IMR-90 (cell line): ENCODE results near the gene MAP4. TPM values are rescaled to one million over a fixed set of nuclear protein-coding genes. Genes with fewer than 3 reads are reported as not detected.
A peak's percentile ranks its signal among the peaks of the same experiment; 100 is the strongest.

Experiments
- ATAC-seq: fragments of 200-7000 bp; cut with Tn5 transposase; 2 replicates; pipeline ENCODE4 v1.9.1; 2020; ENCODE audit warnings: low read depth, mild to moderate bottlenecking, moderate library complexity
- BruUV-seq: library from RNA; stranded (reverse); fragments of 400-500 nt; replicated peaks from 2 replicates; lab custom pipeline; 2021; lab: Mats Ljungman, UMichigan
- CTCF ChIA-PET: fragments of 300-600 bp; formaldehyde crosslinking; extraction: SDS; loops from one replicate; lab custom pipeline; 2021; ENCODE audit warnings: antibody characterized with exemption; lab: Yijun Ruan, JAX
- POLR2A ChIA-PET: fragments of 300-600 bp; sonication (Branson Sonifier 250); formaldehyde crosslinking; loops from one replicate; lab custom pipeline; 2022; ENCODE audit warnings: antibody characterized with exemption; ENCODE audit not compliant: unreplicated experiment; lab: Charles Lee
- DNase-seq: peaks from one replicate; pipeline ENCODE4 v3.0.0; 2013
- H2AFZ ChIP-seq: replicated peaks from 2 replicates; pipeline ENCODE3; 2013; ENCODE audit warnings: low read length, mild to moderate bottlenecking; ENCODE audit not compliant: poor library complexity
- H2AK5ac ChIP-seq: 2 replicates; pipeline ENCODE4 v1.6.1; 2013; ENCODE audit warnings: low read depth, low read length, inconsistent platforms
- H2AK9ac ChIP-seq: replicated peaks from 2 replicates; pipeline ENCODE3; 2013; ENCODE audit warnings: mild to moderate bottlenecking, low read depth, low read length, moderate library complexity; ENCODE audit not compliant: poor library complexity
- H2BK120ac ChIP-seq: 2 replicates; pipeline ENCODE4 v1.6.1; 2013; ENCODE audit warnings: low read depth, low read length, inconsistent platforms
- H2BK15ac ChIP-seq: 3 replicates; pipeline ENCODE4 v1.6.1; 2013; ENCODE audit warnings: low read depth, low read length, inconsistent platforms
- H2BK20ac ChIP-seq: 2 replicates; pipeline ENCODE4 v1.6.1; 2013; ENCODE audit warnings: low read depth, mild to moderate bottlenecking, inconsistent platforms, low read length, moderate library complexity
- H2BK5ac ChIP-seq: 2 replicates; pipeline ENCODE4 v1.6.1; 2013; ENCODE audit warnings: mild to moderate bottlenecking, low read depth, low read length, inconsistent platforms; ENCODE audit not compliant: poor library complexity, severe bottlenecking
- H3K14ac ChIP-seq: replicated peaks from 2 replicates; pipeline ENCODE4 v1.6.1; 2013; ENCODE audit warnings: low read depth, low read length, inconsistent platforms
- H3K18ac ChIP-seq: 2 replicates; pipeline ENCODE4 v1.6.1; 2013; ENCODE audit warnings: low read depth, low read length, control low read depth
- H3K23ac ChIP-seq: 2 replicates; pipeline ENCODE4 v1.6.1; 2013; ENCODE audit warnings: low read depth, low read length, inconsistent platforms
- H3K27ac ChIP-seq: 2 replicates; pipeline ENCODE4 v1.5.1; 2013; ENCODE audit warnings: mild to moderate bottlenecking, control low read depth, low read length; ENCODE audit not compliant: insufficient read depth
- H3K27me3 ChIP-seq: 2 replicates; pipeline ENCODE4 v1.6.1; 2013; ENCODE audit warnings: low read length; ENCODE audit not compliant: control insufficient read depth, insufficient read depth
- H3K36me3 ChIP-seq: 2 replicates; pipeline ENCODE4 v1.6.1; 2013; ENCODE audit warnings: low read length, mixed read lengths; ENCODE audit not compliant: control insufficient read depth, insufficient read depth
- H3K4ac ChIP-seq: 2 replicates; pipeline ENCODE4 v1.6.1; 2013; ENCODE audit warnings: low read depth, low read length, inconsistent platforms
- H3K4me1 ChIP-seq: 2 replicates; pipeline ENCODE4 v1.6.1; 2013; ENCODE audit warnings: low read length, mixed read lengths; ENCODE audit not compliant: control insufficient read depth, insufficient read depth
- H3K4me2 ChIP-seq: 2 replicates; pipeline ENCODE4 v1.6.1; 2013; ENCODE audit warnings: low read depth, mild to moderate bottlenecking, control low read depth, low read length, moderate library complexity
- H3K4me3 ChIP-seq: 2 replicates; pipeline ENCODE4 v1.5.1; 2013; ENCODE audit warnings: low read depth, mild to moderate bottlenecking, control low read depth, low read length, moderate library complexity; ENCODE audit not compliant: insufficient read depth
- H3K56ac ChIP-seq: 2 replicates; pipeline ENCODE4 v1.6.1; 2013; ENCODE audit warnings: low read length, inconsistent platforms; ENCODE audit not compliant: insufficient read depth; ENCODE audit errors: extremely low read depth
- H3K79me1 ChIP-seq, 2 experiments: 2 replicates each; pipeline ENCODE4 v1.6.1; 2013; ENCODE audit warnings: low read length in 2 of 2, inconsistent platforms in 1 of 2, low read depth in 1 of 2
- H3K9ac ChIP-seq: 2 replicates; pipeline ENCODE4 v1.6.1; 2013; ENCODE audit warnings: low read depth, low read length, control low read depth
- H3K9me1 ChIP-seq: 2 replicates; pipeline ENCODE4 v1.6.1; 2013; ENCODE audit warnings: low read length, inconsistent platforms; ENCODE audit not compliant: insufficient read depth
- H3K9me3 ChIP-seq: 2 replicates; pipeline ENCODE4 v1.6.1; 2013; ENCODE audit warnings: low read length; ENCODE audit not compliant: control insufficient read depth, insufficient read depth
- H4K20me1 ChIP-seq: 2 replicates; pipeline ENCODE4 v1.6.1; 2013; ENCODE audit warnings: low read length, inconsistent platforms; ENCODE audit not compliant: insufficient read depth
- H4K5ac ChIP-seq: 2 replicates; pipeline ENCODE4 v1.6.1; 2013; ENCODE audit warnings: mild to moderate bottlenecking, low read depth, low read length, control low read depth
- H4K8ac ChIP-seq, 2 experiments: 2 replicates each; pipeline ENCODE4 v1.6.1; 2013; ENCODE audit warnings: low read depth in 2 of 2, low read length in 2 of 2, control low read depth in 1 of 2, inconsistent platforms in 1 of 2
- H4K91ac ChIP-seq: 2 replicates; pipeline ENCODE4 v1.6.1; 2013; ENCODE audit warnings: low read depth, low read length, inconsistent platforms; ENCODE audit not compliant: insufficient read depth
- BHLHE40 ChIP-seq: fragments of 150-350 bp; IDR thresholded peaks from 2 replicates; pipeline ENCODE4 v1.6.1; 2016; ENCODE audit warnings: mild to moderate bottlenecking, low read depth, low read length
- CEBPB ChIP-seq: IDR thresholded peaks from 2 replicates; pipeline ENCODE4 v1.6.1; 2012; ENCODE audit warnings: low read depth, low read length, improper control_type of control experiment
- CHD1 ChIP-seq: IDR thresholded peaks from 2 replicates; pipeline ENCODE4 v1.6.1; 2012; ENCODE audit warnings: low read depth, low read length, improper control_type of control experiment
- CTCF ChIP-seq: conservative IDR thresholded peaks from 2 replicates; pipeline ENCODE4 v1.5.1; 2012; ENCODE audit warnings: mild to moderate bottlenecking, low read depth, low read length, improper control_type of control experiment
- FOS ChIP-seq: fragments of 150-350 bp; IDR thresholded peaks from 2 replicates; pipeline ENCODE4 v1.6.1; 2016; ENCODE audit warnings: low read depth, low read length
- MAZ ChIP-seq: IDR thresholded peaks from 2 replicates; pipeline ENCODE4 v1.6.1; 2012; ENCODE audit warnings: low read depth, mild to moderate bottlenecking, low read length, improper control_type of control experiment, moderate library complexity, borderline replicate concordance
- MXI1 ChIP-seq: IDR thresholded peaks from 2 replicates; pipeline ENCODE4 v1.6.1; 2012; ENCODE audit warnings: low read depth, mild to moderate bottlenecking, low read length, moderate library complexity, borderline replicate concordance
- RAD21 ChIP-seq: IDR thresholded peaks from 2 replicates; pipeline ENCODE4 v1.6.1; 2012; ENCODE audit warnings: low read length, improper control_type of control experiment
- RFX5 ChIP-seq: IDR thresholded peaks from 2 replicates; pipeline ENCODE4 v1.8.0; 2012; ENCODE audit warnings: low read depth, mild to moderate bottlenecking, low read length, moderate library complexity
- SMC3 ChIP-seq: fragments of 150-350 bp; IDR thresholded peaks from 2 replicates; pipeline ENCODE4 v1.6.1; 2016; ENCODE audit warnings: low read depth, mild to moderate bottlenecking, antibody characterized with exemption, low read length, moderate library complexity
- WGBS, 2 experiments: methylation state at CpG; one replicate each; pipeline versions ENCODE4 v1.1.5 to v1.1.7; 2013; ENCODE audit warnings: missing lambda C conversion rate in 2 of 2; ENCODE audit not compliant: insufficient read length in 1 of 2; ENCODE audit errors: extremely low coverage in 2 of 2; 5-methylcytosine and 5-hydroxymethylcytosine counted together
- dilution Hi-C: fragments of 300-500 bp; cut with HindIII; formaldehyde crosslinking; loops from one replicate; pipeline ENCODE4 v1.14.3; 2018; ENCODE audit warnings: low sequenced_read_pairs; ENCODE audit not compliant: unreplicated experiment
- in situ Hi-C: fragments of 300-500 bp; cut with MboI; formaldehyde crosslinking; loops from 3 replicates; pipeline ENCODE4 v1.14.3; 2019; ENCODE audit warnings: low sequenced_read_pairs, inconsistent platforms, mixed read lengths
- intact Hi-C: fragments of 100-400 bp; cut with micrococcal nuclease; formaldehyde crosslinking; loops from 2 replicates; pipeline ENCODE4 v1.10.0; 2022
- polyA plus RNA-seq, 3 experiments: library from polyadenylated mRNA; depleted of rRNA; stranded (reverse); fragments of >200 nt; gene quantifications; 2 replicates each; pipeline ENCODE4 v1.2.3, GENCODE V29; 2012; ENCODE audit warnings: low replicate concordance in 1 of 3
- total RNA-seq: library from RNA; depleted of rRNA; stranded (reverse); fragments of >200 nt; gene quantifications from 2 replicates; pipeline ENCODE4 v1.2.3, GENCODE V29; 2012
- TF ChIP-seq, protein P1 (sequence below): fragments of 150-350 bp; IDR thresholded peaks from 2 replicates; pipeline ENCODE4 v1.6.1; 2017; ENCODE audit warnings: mild to moderate bottlenecking, antibody characterized with exemption, low read length, low read depth

MAP4 gene
- total and polyA plus RNA-seq, 2 of the 4 experiments (the other 2 are of a cell fraction) = 87.8 to 216 TPM

- Histone ChIP-seq H2BK120ac (no peak overlapping the region), H3K4me2 (no peak overlapping the region), H2AK5ac (no peak overlapping the region), H3K27me3 (no peaks in the 10 kb centered on the region), H3K56ac (no peak overlapping the region), H3K9ac (no peak overlapping the region), H4K91ac (no peak overlapping the region), H3K4me3 (no peak overlapping the region), H3K79me1 (peaks cover 15 to 78% of the 10 kb centered on the region in 2 experiments), H2AK9ac (no peak overlapping the region), H3K36me3 (peaks cover 10% of the 10 kb centered on the region), H3K4ac (no peak overlapping the region), H3K27ac (no peak overlapping the region), H3K9me1 (no peaks in the 10 kb centered on the region; the same call in 1 of the 2 replicates), H3K4me1 (peaks cover 4% of the 10 kb centered on the region; the same call in 1 of the 2 replicates), H4K20me1 (peaks cover 78% of the 10 kb centered on the region), H4K5ac (no peak overlapping the region), H3K9me3 (no peaks in the 10 kb centered on the region), H2BK15ac (no peak overlapping the region), H3K18ac (no peak overlapping the region), H2BK20ac (no peak overlapping the region), H4K8ac (no peak overlapping the region), H2BK5ac (no peak overlapping the region), H3K23ac (no peak overlapping the region), H3K14ac (no peak overlapping the region), H2AFZ (no peak overlapping the region)
- peak; percentile 86 for TF ChIP-seq SMC3
- TF ChIP-seq RFX5 = no peak
- peak; percentile 49; the same call in 1 of the 2 replicates for TF ChIP-seq CEBPB
- peak; percentile 94 for TF ChIP-seq MXI1
- TF ChIP-seq, protein P1, sequence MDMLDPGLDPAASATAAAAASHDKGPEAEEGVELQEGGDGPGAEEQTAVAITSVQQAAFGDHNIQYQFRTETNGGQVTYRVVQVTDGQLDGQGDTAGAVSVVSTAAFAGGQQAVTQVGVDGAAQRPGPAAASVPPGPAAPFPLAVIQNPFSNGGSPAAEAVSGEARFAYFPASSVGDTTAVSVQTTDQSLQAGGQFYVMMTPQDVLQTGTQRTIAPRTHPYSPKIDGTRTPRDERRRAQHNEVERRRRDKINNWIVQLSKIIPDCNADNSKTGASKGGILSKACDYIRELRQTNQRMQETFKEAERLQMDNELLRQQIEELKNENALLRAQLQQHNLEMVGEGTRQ = no peak
- TF ChIP-seq CHD1 = no peak
- peak; percentile 49 for TF ChIP-seq FOS
- peak; percentile 97 for TF ChIP-seq CTCF
- peak; percentile 95 for TF ChIP-seq RAD21
- 0 out of 2 replicates have a peak, but pooled peaks have one; percentile 22 for TF ChIP-seq BHLHE40
- TF ChIP-seq MAZ = no peak
- ChIA-PET CTCF (interaction anchor here (0.6 to 1.9 kb wide), 17 partner anchors 9 to 168 kb away, joined by 3 to 10 read pairs (median 3); no protein-coding TSS in a partner anchor), POLR2A (no interaction called here)
- peak; percentile 87 for ATAC-seq
- intact Hi-C loops (loop anchor here (1.0 to 5.0 kb wide), 5 partner anchors 97 to 161 kb away; no protein-coding TSS in a partner anchor), in situ Hi-C loops (loop anchor here (5.0 kb wide), 1 partner anchor 162 kb away; no protein-coding TSS in a partner anchor), dilution Hi-C loops (no loop called here)
- WGBS, 2 experiments = 100% methylated on average over 1 of the region's 2 CpGs; no CpG with 5 or more reads in 1 of the 2 experiments
- BruUV-seq = no TSS peak
- peak; percentile 96 for DNase-seq
Observed at GRCh38 chr3:47989981-47990440, 26.2 kb downstream of the MAP4 start.
